Activated T-cell treated with anti-CD3 and anti-CD28 coated beads, Interleukin-2, amount 50 U/mL, for 4 hours (primary cell): Measurements from ENCODE around the gene CACNA1S. TPM values are rescaled to one million over a fixed set of nuclear protein-coding genes. Genes with fewer than 3 reads are reported as not detected.

Source experiments
- ATAC-seq, 2 donors: fragments of 200-7000 bp; cut with Tn5 transposase; one replicate each; pipeline ENCODE4 v1.10.0; 2021
- DNase-seq: peaks from one replicate; pipeline ENCODE4 v3.0.0-alpha.2; 2020
- H3K27me3 Mint-ChIP-seq: one replicate; pipeline ENCODE4 v1.8.0; 2021; ENCODE audit warnings: low read depth, mixed read lengths
- H3K36me3 Mint-ChIP-seq: one replicate; pipeline ENCODE4 v1.8.0; 2022; ENCODE audit warnings: mixed read lengths; ENCODE audit not compliant: insufficient read depth
- H3K4me1 Mint-ChIP-seq: one replicate; pipeline ENCODE4 v1.8.0; 2021; ENCODE audit warnings: low read depth, mixed read lengths
- H3K4me3 Mint-ChIP-seq: one replicate; pipeline ENCODE4 v1.8.0; 2021; ENCODE audit warnings: mild to moderate bottlenecking, moderate library complexity, mixed read lengths
- H3K9me3 Mint-ChIP-seq: one replicate; pipeline ENCODE4 v1.8.0; 2021; ENCODE audit warnings: mixed read lengths
- total RNA-seq, 3 donors: library from RNA; stranded (reverse); gene quantifications; one replicate each; pipeline ENCODE4 v1.2.1, GENCODE V29; 2021

CACNA1S gene
- total RNA-seq, 3 donors from 2014 or later, result not detected

DNA sequence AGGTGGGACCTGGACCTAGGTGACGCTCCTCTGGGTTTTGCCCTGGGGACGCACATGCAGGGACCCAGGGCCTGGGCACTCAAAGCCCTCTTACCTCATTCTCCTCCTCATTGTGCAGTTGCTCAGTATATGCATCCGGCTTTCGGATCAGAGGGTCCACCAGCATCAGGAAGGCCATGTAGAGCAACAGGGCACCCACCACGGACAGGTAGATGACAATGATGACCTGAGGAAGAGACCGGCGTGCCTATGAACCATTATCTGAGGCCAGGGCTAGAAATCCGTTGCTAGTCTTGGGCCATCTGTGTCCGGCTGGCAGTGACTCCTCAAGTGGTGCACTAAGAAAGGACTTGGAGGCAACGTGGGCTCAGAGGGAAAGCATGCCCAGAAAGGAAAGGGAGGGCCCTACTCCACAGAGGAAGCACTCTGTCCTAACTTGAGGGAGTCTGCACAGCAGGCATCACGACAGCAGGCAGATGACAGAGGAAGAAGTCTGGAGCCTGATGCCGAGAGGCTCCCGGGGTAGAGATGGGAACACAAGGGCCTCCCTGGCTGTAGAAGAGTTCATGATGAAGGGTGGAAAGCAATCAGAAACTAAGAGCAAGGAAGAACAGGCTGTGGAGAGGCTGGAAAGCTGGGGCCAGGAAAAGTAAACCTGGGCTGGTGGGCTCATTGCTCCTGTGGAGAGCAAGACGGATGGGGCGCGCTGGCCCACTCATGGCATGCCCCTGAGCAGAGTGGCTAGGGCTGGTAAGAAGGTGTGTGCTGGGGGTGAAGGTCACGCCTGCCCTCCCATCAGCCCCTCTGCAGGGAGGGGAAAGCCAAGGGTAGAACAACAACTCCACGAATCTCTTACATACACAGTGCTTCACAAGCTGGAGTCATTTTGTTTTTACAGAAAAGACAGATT is 31.8 kb upstream of the CACNA1S start:
- H3K27me3 Mint-ChIP-seq, result no peaks in the 10 kb centered on the region
- H3K4me1 Mint-ChIP-seq, result no peaks in the 10 kb centered on the region
- peaks cover 35% of the 10 kb centered on the region for H3K36me3 Mint-ChIP-seq
- no peak for ATAC-seq
- DNase-seq, result no peak
- no peaks in the 10 kb centered on the region for H3K9me3 Mint-ChIP-seq
- H3K4me3 Mint-ChIP-seq, result no peak overlapping the region

DNA sequence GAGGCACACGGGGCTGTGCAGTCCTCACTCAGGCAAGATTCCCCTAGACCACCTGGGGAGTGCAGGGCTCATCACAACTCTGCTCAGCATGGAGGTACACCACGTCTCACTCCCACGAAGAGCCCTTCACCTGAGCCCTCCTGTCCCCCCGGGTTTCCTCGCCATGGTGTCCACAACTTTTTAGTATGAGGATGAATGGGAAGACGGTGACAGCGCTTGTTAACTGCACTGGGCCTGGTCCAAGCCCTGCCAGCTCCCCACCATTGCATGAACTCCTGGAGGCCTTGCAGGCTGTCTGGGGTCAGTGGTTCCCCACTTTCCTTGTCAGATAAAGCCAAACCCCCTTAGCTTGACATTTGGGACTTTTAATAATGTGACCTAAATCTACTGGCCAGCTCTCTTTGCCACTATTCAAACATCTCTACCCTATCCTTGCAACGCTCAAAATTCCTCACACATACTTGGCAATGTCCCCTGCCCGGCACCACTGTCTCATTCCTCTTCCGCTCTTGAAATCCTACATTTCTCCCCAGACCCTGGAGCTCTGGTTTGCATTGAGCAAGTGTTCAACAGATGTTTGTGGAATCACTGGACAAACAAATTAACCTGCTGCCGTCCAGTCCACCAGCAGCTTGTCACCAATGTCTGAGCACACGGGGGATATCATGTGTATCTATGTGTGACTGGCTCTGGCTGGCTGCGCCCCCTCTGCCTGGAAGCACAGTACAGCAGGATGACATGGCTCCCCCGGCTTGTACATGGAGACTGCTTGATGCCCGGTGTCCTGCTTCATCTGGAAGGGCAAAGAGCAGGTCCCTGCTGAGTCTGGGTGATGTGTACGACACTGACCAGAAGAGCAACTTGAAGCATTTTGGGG is 30.9 kb upstream of the CACNA1S start:
- Mint-ChIP-seq H3K4me3 (no peak overlapping the region), H3K27me3 (no peaks in the 10 kb centered on the region), H3K9me3 (no peaks in the 10 kb centered on the region), H3K36me3 (peaks cover 35% of the 10 kb centered on the region), H3K4me1 (no peaks in the 10 kb centered on the region)
- ATAC-seq, result no peak
- no peak for DNase-seq

DNA sequence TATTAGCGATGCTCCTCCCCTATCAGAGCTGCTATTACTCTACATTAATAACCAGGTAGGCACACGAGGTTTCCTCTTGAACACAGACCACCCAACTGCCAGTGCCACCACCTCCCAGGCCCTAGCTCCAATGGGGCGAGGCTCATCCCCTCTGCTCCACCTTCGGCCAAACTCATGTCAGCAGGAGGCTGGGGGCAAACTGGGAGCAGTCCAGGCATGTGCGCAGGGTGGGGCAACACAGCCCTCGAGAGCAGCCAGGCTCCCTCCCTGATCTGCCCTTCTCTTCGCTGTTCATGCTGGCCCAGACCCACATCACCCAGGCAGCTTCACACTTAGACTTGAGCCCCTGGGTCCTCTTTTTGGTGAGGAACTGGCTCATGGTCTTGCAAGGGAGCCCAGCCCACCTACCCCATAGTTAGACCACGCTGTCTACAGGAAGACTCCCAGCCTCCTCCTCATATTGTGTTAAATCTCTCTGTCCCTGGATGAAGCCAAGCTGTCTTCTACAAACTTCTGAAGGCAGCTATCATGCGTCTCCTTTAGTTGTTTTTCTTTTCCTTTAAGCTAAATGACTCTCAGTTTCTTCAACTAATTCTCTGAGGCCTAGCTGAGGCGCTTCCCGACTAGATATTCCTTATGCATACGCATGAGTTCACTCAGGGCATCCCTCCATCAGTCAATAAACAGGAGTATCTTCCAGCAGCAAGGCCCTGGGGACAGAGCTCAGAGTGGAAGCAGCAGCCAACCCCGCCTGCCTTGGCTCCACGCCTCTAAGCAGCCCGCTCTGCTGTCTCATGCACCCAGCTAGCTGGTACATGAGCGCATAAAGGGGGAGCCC is 30.0 kb upstream of the CACNA1S start:
- H3K9me3 Mint-ChIP-seq, result no peaks in the 10 kb centered on the region
- no peaks in the 10 kb centered on the region for H3K27me3 Mint-ChIP-seq
- DNase-seq (no peak), ATAC-seq (no peak)
- peaks cover 32% of the 10 kb centered on the region for H3K36me3 Mint-ChIP-seq
- H3K4me1 Mint-ChIP-seq, result no peaks in the 10 kb centered on the region
- no peak overlapping the region for H3K4me3 Mint-ChIP-seq

DNA sequence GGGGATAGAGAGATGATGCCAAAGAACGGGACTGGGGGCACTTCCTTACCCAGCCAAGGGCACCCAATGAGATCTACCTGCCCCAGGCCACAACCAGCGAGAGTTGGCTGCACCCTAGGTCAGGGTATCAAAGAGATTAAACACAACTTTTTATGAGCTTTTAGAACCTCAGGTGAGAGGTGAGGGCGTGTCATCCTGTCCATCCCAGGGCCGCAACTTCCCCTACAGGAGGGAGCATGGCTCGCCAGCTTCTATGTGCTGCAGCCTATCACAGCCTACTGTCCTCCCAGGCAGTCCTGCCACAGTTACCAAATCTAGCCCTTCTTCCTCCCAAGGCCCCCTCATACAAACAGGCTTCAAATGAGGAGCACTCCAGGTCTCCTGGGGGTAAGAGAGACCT is 29.2 kb upstream of the CACNA1S start:
- Mint-ChIP-seq H3K9me3 (no peaks in the 10 kb centered on the region), H3K4me3 (no peak overlapping the region), H3K27me3 (no peaks in the 10 kb centered on the region), H3K4me1 (no peaks in the 10 kb centered on the region), H3K36me3 (peaks cover 29% of the 10 kb centered on the region)
- ATAC-seq, result no peak
- no peak for DNase-seq

DNA sequence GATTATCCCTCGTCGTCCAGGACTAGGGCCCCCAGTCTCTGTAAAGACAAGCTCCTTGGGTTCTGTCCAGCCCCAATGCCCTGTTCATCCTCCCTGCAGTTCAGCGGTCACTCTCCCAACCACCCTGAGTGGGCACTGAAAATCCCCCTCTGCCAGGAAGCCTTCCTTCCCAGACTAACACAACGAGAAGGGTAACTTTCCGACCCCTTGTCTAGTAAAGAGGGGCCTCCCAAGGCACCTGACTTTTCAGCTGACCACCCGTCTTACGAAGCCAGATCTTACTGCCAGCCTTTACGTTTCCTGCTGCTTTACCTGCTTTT is 28.7 kb upstream of the CACNA1S start:
- ATAC-seq (no peak), DNase-seq (no peak)
- H3K27me3 Mint-ChIP-seq, result no peaks in the 10 kb centered on the region
- no peaks in the 10 kb centered on the region for H3K4me1 Mint-ChIP-seq
- H3K9me3 Mint-ChIP-seq, result no peaks in the 10 kb centered on the region
- peaks cover 25% of the 10 kb centered on the region for H3K36me3 Mint-ChIP-seq
- H3K4me3 Mint-ChIP-seq, result no peak overlapping the region

DNA sequence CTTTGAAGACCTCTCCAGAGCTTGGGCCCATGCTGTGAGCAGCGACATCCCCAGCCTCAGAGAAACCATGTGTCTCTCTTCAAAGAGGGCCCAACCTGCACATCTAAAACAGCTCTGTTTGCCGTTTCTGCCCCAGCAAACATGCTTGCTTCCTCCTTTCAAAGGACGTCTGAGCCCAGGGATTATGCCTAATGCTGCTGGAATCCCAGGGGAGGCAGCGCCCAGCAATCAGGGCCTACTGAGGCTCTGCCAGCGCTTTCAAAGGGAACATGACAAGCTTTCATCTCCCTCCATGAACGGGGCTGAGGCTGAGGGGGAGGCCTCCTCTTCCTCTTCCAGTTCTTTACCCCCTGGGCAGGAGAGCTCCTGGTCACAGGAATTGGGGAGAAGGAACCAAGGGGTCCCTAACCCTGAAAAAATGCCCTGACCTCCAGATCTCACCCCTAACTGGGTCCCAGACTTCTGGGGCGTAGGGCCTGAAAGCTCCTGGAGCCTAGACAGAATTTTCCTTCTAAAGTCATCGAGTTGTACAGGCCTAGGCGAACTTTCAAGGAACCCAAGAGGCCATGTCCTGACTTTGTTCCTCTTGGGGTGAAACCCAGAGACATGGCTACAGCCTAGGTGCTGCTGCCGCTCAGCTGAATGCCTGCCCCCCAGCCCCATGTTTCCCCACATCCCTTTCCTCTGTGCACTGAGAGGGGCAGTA is 28.2 kb upstream of the CACNA1S start:
- H3K9me3 Mint-ChIP-seq, result no peaks in the 10 kb centered on the region
- H3K4me1 Mint-ChIP-seq, result no peaks in the 10 kb centered on the region
- peaks cover 28% of the 10 kb centered on the region for H3K36me3 Mint-ChIP-seq
- ATAC-seq (no peak), DNase-seq (no peak)
- no peak overlapping the region for H3K4me3 Mint-ChIP-seq
- H3K27me3 Mint-ChIP-seq, result no peaks in the 10 kb centered on the region

DNA sequence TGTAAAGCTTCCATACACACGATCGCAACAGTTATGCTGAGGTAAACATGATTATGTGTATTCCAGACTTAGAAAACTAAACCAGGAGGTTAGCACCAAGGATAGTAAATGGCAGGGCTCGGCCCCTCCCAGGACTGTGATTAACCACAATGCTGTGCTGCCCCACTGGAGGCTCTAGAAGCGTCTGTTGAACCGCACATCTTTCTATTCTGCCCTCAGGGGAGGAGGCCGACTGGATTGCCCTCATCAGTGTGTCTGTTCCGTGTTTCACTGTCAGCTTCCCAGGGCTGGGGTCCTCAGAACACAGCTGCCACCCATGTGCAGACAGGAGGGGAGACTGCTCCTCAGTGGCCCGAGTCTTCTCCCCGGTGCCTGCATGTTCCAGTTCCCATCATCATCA is 27.5 kb upstream of the CACNA1S start:
- H3K4me1 Mint-ChIP-seq, result no peaks in the 10 kb centered on the region
- no peak overlapping the region for H3K4me3 Mint-ChIP-seq
- peaks cover 24% of the 10 kb centered on the region for H3K36me3 Mint-ChIP-seq
- DNase-seq (no peak), ATAC-seq (no peak)
- H3K27me3 Mint-ChIP-seq, result no peaks in the 10 kb centered on the region
- H3K9me3 Mint-ChIP-seq, result no peaks in the 10 kb centered on the region

DNA sequence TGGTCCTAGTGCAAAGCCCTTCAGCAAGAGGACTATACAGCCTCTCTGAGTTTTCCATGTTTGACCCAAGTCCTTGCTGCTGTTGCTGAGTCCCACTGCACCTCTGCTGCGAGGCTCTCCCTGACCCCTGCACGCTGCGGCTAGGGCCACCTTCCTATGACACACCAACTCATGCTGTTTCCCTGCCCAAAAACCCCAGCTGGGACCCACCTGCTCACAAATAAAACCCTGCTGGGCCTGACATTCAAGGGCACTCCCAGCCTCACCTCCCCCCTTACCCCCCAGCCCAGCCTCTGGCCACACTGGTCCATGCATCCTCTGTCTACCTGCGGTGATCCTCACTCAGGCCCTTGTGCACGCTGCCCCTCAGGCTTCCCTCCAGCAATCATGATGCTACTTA is 27.1 kb upstream of the CACNA1S start:
- Mint-ChIP-seq H3K4me1 (no peaks in the 10 kb centered on the region), H3K9me3 (no peaks in the 10 kb centered on the region), H3K4me3 (no peak overlapping the region), H3K36me3 (peaks cover 25% of the 10 kb centered on the region), H3K27me3 (no peaks in the 10 kb centered on the region)
- DNase-seq (no peak), ATAC-seq (no peak)

DNA sequence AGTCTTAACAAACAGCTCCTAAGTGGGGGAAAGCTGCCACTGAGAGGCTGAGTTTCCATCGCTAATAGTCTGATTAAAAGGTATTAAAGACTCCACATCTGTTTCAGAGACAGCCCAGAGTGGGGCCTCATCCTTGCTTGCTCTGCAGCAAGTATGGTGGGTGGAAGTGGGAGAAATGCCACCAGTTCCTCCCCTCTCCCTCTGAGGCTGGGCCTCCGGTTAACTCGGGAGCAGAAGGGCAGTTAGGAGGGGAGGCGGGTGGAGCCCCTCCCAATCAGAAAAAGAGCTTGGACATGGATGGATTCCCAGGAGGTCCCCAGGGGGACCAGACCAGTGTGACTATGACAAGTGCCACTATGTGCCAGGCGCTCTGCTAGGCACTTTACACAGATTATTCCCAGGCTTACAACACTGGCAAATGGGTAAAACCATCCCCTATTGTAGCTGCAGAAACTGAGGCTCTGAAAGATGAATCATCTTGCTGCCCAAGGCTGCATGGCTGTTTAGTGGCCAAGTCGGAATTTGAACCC is 26.1 kb upstream of the CACNA1S start:
- Mint-ChIP-seq H3K4me3 (no peak overlapping the region), H3K36me3 (peaks cover 17% of the 10 kb centered on the region), H3K4me1 (no peaks in the 10 kb centered on the region), H3K27me3 (no peaks in the 10 kb centered on the region), H3K9me3 (no peaks in the 10 kb centered on the region)
- ATAC-seq (no peak), DNase-seq (no peak)

DNA sequence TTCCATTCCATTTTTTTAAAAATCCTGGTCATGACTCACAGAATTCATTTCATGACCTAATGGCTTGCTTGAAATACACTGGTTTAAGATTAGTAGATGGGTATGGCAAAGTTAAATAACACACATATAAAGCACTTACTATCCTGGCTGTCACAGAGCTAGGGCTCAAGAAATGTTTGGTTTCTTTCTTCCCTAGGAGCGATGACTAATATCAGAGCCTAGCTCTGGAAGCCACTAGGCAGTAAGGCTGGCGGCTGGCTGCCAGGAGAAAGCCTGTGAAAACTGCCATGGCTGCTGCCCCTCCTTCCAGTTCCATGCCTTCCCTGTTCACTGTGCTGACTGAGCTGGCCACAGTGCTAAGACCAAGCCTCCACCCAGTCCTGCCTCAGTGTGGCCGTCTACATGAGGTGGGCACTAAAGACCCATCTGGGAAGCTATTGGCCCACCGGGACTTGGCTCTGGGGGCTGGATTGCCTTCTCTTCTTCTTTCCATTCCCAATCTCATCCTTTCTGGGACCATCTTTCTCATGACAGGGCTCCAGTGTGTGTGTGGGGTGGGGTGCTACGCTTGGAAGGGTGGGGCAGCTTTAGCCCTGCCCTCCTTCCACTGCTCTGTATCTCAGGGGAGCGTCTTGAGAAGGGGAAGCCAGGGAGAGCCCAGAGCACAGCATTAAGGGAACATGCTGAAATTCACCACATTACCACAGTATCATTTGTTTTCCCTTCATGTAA is 25.5 kb upstream of the CACNA1S start:
- no peak for ATAC-seq
- Mint-ChIP-seq H3K36me3 (peaks cover 15% of the 10 kb centered on the region), H3K27me3 (no peaks in the 10 kb centered on the region), H3K4me1 (no peaks in the 10 kb centered on the region), H3K4me3 (no peak overlapping the region), H3K9me3 (no peaks in the 10 kb centered on the region)
- DNase-seq, result no peak

DNA sequence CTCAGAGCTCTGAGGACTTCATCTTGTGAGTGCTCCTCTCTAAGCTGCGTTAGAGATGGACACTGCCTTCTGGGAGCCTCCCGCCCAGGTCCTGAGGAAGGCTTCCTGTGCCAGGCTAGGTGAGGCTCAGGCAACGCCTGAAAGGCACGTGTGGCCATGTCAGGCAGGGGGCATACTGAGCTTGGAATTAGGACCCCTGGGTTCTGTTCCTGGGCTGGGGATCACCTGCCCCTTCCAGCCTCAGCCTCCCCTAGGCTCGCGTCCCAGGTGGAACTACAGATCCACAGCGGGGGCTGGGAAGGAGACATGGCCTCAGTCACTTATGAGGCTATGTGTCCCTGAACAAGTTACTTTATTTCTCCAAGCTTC is 24.8 kb upstream of the CACNA1S start:
- DNase-seq (no peak), ATAC-seq (no peak)
- Mint-ChIP-seq H3K4me1 (no peaks in the 10 kb centered on the region), H3K27me3 (no peaks in the 10 kb centered on the region), H3K36me3 (peaks cover 9% of the 10 kb centered on the region), H3K9me3 (no peaks in the 10 kb centered on the region), H3K4me3 (no peak overlapping the region)

DNA sequence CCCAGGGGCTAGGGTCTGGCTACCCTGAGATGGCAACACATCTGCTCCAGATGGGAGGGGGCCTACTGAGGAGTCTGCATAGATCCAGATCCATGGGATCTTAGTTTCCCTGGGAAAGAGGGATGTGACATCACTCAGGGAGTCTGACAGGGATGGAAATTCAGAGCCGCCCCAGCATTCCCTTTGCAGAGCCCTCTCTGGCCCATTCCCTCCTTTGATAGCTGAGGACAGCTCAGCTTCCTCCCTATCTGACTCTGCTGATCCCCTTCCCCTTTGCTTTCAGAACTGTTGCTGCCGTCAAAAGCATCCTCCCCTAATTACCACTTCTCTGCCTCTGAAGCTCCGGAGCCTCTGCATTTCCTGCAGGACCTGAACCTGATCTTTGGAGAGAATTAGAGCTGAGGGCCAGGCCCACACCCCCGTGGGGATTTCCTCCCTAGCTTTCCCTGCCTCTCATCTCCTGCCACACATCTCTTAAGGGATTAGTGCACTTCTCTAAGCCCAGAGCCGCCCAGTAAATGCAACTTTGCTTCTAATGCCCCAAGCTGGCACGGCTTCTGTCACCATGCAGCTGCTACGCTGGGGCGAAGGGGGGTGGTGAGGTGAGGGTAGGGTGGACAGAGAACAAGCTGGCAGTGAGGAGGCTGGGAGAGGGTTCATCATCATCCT is 24.3 kb upstream of the CACNA1S start:
- Mint-ChIP-seq H3K9me3 (no peaks in the 10 kb centered on the region), H3K27me3 (no peaks in the 10 kb centered on the region), H3K4me3 (no peak overlapping the region), H3K4me1 (no peaks in the 10 kb centered on the region), H3K36me3 (peaks cover 9% of the 10 kb centered on the region)
- ATAC-seq, result no peak
- no peak for DNase-seq

DNA sequence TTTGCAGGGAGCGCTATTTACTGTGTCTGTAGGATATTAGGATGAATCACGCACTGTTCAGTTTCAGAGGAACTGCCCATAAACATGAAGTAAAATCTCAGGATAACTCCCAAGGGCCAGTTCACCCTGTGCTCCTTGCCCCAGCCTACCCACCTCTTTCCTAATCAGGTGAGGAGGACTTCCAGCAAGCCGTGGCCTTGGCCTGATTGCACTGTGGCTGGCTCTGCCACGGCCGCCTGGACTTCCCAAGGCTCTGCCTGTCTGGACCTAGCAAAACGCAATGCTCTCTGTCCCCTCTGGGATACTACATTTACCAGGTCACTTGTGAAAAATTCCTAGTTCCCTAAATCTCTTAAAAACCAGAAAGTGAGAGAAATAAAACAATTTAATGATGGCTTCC is 22.2 kb upstream of the CACNA1S start:
- Mint-ChIP-seq H3K4me1 (no peaks in the 10 kb centered on the region), H3K36me3 (peaks cover 9% of the 10 kb centered on the region), H3K9me3 (no peaks in the 10 kb centered on the region), H3K27me3 (no peaks in the 10 kb centered on the region), H3K4me3 (no peak overlapping the region)
- no peak for ATAC-seq
- no peak for DNase-seq
